Small intestine (tissue), 7 donors: Measurements from ENCODE around the gene ADGRD1. TPM values are rescaled to one million over a fixed set of nuclear protein-coding genes. Genes with fewer than 3 reads are reported as not detected.

Source experiments
- DNase-seq, 2 donors: peaks; one replicate each; pipeline versions ENCODE4 v3.0.0 to v3.0.0-alpha.2; 2013
- FAIRE-seq: peaks from 2 replicates; lab custom pipeline; 2012; peaks lifted over from hg19 to GRCh38; lab: Jason Lieb, UNC
- H3K27ac ChIP-seq, 3 donors: one replicate each; pipeline ENCODE4 v1.5.1; 2013; ENCODE audit warnings: low read length in 2 of 3, mild to moderate bottlenecking in 2 of 3, control low read depth in 1 of 3, inconsistent platforms in 1 of 3, low read depth in 1 of 3, moderate library complexity in 1 of 3
- H3K27me3 ChIP-seq, 3 donors: one replicate each; pipeline ENCODE4 v1.6.1; 2013; ENCODE audit warnings: low read length in 3 of 3, inconsistent platforms in 1 of 3; ENCODE audit not compliant: control insufficient read depth in 3 of 3, insufficient read depth in 3 of 3
- H3K36me3 ChIP-seq, 3 donors: one replicate each; pipeline ENCODE4 v1.6.1; 2013; ENCODE audit warnings: low read length in 3 of 3, inconsistent platforms in 1 of 3, low read depth in 1 of 3, mild to moderate bottlenecking in 1 of 3, moderate library complexity in 1 of 3; ENCODE audit not compliant: control insufficient read depth in 3 of 3, insufficient read depth in 2 of 3
- H3K4me1 ChIP-seq, 3 donors: one replicate each; pipeline ENCODE4 v1.6.1; 2013; ENCODE audit warnings: low read length in 2 of 3, inconsistent platforms in 1 of 3, low read depth in 1 of 3, mild to moderate bottlenecking in 1 of 3, moderate library complexity in 1 of 3; ENCODE audit not compliant: control insufficient read depth in 3 of 3, insufficient read depth in 2 of 3
- H3K4me3 ChIP-seq, 3 donors: one replicate each; pipeline ENCODE4 v1.5.1; 2013; ENCODE audit warnings: low read length in 3 of 3, control low read depth in 1 of 3, inconsistent platforms in 1 of 3, low read depth in 1 of 3, mild to moderate bottlenecking in 1 of 3, moderate library complexity in 1 of 3
- H3K9me3 ChIP-seq, 2 donors: one replicate each; pipeline ENCODE4 v1.6.1; 2013; ENCODE audit warnings: low read depth in 1 of 2, low read length in 1 of 2; ENCODE audit not compliant: control insufficient read depth in 2 of 2, insufficient read depth in 1 of 2
- WGBS, 3 donors: extraction: QIAGEN DNeasy Blood & Tissue Kit; methylation state at CpG; one replicate each; pipeline ENCODE4 v1.1.7; 2013; 5-methylcytosine and 5-hydroxymethylcytosine counted together
- polyA plus RNA-seq, 4 donors: library from polyadenylated mRNA; stranded (reverse) in 3 of 4; unstranded in 1 of 4; fragments of 200-250 nt in 3 of 4; fragments of 120-200 nt in 1 of 4; gene quantifications; one replicate each; pipeline versions ENCODE4 v1.2.1 to v1.2.3, GENCODE V29; 2013
- donor health status: healthy with polysubstance abuse.
- donor health status: control.
- donor health status: control.
- donor health status: Bipolar disorder and iron deficiency.
- donor health status: healthy.

The ADGRD1 gene
- polyA plus RNA-seq, 4 donors: 0.54 to 87.7 (median 9.3) TPM; not detected in 1

DNA sequence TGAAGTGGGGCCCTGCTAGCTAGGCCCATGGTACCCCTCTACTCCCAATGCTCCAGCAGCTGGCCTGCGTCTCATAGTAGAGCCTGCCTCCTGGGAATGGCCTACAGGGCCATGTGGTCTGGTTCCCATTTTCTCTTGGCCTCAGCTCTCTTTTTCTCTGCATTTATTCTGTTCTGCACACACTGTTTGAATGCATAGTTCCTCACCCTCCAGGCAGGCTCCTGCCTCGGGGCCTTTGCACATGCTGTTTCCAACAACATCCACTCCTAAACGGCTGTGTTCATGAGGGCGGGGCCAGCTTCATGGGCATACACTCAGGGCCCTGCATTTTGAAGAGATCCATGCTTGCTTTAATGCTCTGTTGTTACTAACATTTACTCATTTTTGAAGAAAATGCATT, 204.0 kb downstream of the ADGRD1 start:
- no peak overlapping the region for H3K27ac ChIP-seq
- DNase-seq: no peak
- 71 to 90% (median 89%) methylated on average over 4 of the region's 4 CpGs for WGBS, 3 donors

DNA sequence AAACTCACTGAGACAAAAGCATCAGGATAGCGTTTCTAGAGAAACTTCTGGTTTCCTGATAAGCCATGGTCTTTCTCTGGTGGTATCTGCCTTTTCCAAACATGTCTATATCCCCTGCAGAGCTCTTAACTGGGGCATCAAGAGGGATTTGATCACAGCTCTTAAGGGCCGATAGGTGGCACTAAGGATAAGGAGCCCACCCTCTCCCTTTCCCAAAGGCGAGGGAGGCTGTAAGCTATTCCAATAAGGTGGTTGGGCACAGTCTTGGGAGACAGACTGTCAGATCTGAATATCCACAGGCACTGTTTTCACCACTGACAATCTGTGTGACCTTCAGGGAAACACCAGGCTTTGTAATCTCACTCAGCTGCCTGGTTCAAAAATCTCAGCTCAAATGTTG, 206.0 kb downstream of the ADGRD1 start:
- DNase-seq: peak in 1 of 2 donors; percentile 1
- Histone ChIP-seq H3K4me1 (no peaks in the 10 kb centered on the region), H3K27ac (no peak overlapping the region), H3K27me3 (peaks cover 0 to 10% (median 0%) of the 10 kb centered on the region in 3 donors), H3K36me3 (no peaks in the 10 kb centered on the region), H3K4me3 (no peak overlapping the region), H3K9me3 (no peaks in the 10 kb centered on the region)
- 35 to 46% (median 43%) methylated on average over 3 of the region's 3 CpGs for whole genome bisulfite sequencing, 3 donors
- FAIRE-seq: no peak

More for the DNA sequence above, 204.0 kb downstream of the ADGRD1 start:
- H3K36me3 ChIP-seq: no peaks in the 10 kb centered on the region
- no peaks in the 10 kb centered on the region for H3K9me3 ChIP-seq
- peaks cover 0 to 9% (median 0%) of the 10 kb centered on the region in 3 donors for H3K27me3 ChIP-seq
- no peak overlapping the region for H3K4me3 ChIP-seq
- no peak for FAIRE-seq
- H3K4me1 ChIP-seq: no peaks in the 10 kb centered on the region

DNA sequence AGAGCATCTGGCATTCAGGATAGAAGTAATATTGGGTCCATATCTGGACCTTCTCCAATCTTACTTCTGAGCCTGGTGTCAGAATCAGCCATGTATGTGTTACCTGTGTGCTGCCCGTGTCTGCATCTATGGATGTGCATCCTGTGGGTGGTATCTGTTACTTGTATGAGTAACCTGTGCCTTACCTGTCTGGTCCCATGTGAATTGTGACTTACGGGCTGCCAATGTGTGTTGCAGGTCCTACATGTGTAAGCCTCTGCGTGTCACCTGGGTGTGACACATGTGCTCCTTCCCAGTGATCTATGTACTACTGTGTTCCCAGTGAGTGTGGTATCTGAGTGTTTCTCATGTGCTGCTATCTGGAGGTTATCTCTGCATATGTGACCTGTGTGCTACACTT, 208.4 kb downstream of the ADGRD1 start:
- Histone ChIP-seq H3K4me3 (no peak overlapping the region), H3K9me3 (no peaks in the 10 kb centered on the region), H3K27ac (no peak overlapping the region), H3K4me1 (no peaks in the 10 kb centered on the region), H3K27me3 (peaks cover 0 to 10% (median 0%) of the 10 kb centered on the region in 3 donors), H3K36me3 (no peaks in the 10 kb centered on the region)
- FAIRE-seq (no peak), DNase-seq (no peak)
- WGBS, 3 donors: 85 to 88% (median 85%) methylated on average over 3 of the region's 3 CpGs

DNA sequence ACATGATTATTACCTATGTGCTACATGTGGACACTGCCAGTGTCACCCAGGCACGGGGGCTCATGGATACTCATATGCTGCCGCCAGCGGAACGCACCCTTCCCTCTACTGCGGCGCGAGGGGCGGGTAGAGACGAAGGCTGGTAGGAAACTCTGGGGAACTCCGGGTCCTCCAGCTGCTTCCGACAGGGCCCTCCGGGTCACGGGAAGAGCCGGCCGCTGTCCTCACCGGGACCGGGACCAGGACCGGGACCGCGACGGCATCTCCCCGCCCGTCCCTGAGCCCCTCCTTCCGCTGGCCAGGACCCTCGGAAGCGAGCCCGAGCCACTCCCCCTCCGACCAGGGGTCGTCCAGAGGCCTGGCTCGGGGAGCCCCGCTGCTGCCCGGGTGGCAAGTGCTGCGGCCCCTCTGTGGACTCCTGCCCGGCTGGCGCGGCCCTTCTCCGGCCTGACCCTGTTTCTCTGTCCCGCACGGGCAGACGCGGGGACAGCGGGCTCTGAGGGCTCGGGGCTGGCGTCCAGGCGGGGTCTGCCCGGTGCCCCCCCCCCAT, 209.6 kb downstream of the ADGRD1 start:
- no peaks in the 10 kb centered on the region for H3K36me3 ChIP-seq
- H3K27ac ChIP-seq: no peak overlapping the region
- H3K9me3 ChIP-seq: no peaks in the 10 kb centered on the region
- no peak overlapping the region for H3K4me3 ChIP-seq
- WGBS, 3 donors: 80 to 90% (median 88%) methylated on average over 30 to 46 of the region's 46 CpGs
- DNase-seq: no peak
- H3K27me3 ChIP-seq: peaks cover 0 to 10% (median 0%) of the 10 kb centered on the region in 3 donors
- FAIRE-seq: no peak
- no peaks in the 10 kb centered on the region for H3K4me1 ChIP-seq

DNA sequence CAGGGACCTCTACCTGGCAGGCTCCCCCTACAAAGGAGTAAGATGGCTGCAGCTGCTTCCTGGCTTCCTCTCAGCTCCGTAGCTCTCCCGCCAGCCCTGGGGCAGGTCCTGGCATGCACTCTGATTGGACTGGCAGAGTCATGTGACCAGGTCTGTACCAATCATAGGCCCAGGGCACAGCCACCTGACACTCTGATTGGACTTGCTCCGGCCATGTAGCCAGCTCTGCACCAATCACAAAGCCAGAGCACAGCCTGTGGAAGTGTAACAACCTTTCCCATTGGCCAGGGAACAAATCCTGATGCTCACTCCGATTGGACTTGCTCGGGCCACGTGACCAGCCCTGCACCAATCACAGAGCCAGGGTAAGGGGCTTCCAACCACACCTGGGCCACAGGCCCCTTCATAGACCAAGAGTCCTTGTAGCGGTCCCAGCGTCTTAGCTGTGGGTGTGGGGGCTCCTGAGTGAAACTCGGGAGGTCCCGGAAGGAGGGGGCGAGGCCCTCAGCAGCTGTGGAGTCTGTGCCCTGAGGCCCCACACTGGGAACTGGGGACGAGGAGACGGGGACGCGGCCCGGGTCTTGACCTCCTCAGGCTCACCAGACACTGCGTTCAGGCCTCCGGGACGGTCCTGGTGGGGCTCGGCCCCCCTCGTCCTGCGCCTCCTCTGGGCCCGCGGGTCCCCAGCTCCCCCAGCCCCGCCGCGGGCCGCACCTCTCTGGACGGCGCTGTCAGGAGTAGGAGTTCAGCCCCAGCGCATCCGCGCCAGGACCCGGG, 210.6 kb downstream of the ADGRD1 start:
- Histone ChIP-seq H3K4me1 (no peaks in the 10 kb centered on the region), H3K36me3 (no peaks in the 10 kb centered on the region), H3K27ac (no peak overlapping the region), H3K4me3 (no peak overlapping the region), H3K27me3 (peaks cover 0 to 10% (median 0%) of the 10 kb centered on the region in 3 donors), H3K9me3 (no peaks in the 10 kb centered on the region)
- 94 to 96% (median 96%) methylated on average over 18 to 26 of the region's 34 CpGs for WGBS, 3 donors
- FAIRE-seq (no peak), DNase-seq (no peak)

DNA sequence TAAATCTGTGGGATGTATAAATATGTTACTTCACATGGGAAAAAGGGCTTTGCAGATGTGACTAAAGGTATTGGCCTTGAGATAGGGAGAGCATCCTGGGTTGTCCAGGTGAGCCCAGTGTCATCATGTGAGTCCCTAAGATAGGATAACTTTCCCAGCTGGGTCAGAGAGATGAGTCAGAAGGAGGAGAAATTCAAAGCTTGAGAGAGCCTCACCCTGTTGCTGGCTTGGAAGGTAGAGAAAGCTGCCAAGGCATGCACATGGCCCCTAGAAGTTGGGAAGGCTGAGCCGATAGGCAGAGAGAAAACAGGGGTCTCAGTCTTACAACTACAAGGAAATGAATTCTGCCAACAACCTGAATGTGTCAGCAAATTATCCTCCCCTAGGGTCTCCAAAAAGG, 213.0 kb downstream of the ADGRD1 start:
- peaks cover 0 to 9% (median 0%) of the 10 kb centered on the region in 3 donors for H3K27me3 ChIP-seq
- no peaks in the 10 kb centered on the region for H3K4me1 ChIP-seq
- H3K9me3 ChIP-seq: no peaks in the 10 kb centered on the region
- no peak for FAIRE-seq
- WGBS, 3 donors: 72 to 90% (median 84%) methylated on average over 1 of the region's 1 CpG
- no peaks in the 10 kb centered on the region for H3K36me3 ChIP-seq
- H3K27ac ChIP-seq: no peak overlapping the region
- no peak for DNase-seq
- no peak overlapping the region for H3K4me3 ChIP-seq

DNA sequence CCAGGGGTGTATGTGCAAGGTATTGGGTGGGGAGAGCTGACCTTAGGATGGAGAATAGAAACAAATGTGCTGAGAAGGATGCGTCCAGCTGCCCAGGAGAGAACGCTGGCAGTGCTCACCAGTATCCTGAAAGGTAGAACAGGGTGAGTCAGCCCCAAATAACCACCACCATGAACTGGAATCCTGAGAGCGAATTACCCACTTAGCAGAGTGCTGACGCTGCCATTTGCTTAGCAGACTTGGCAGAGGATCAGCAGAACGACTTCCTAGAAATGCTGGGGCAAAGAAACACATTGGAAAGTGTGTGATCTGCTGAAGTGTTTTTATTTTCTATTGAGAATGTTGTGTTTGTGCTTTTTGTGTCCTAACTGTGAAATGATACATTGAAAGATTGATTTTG, 213.6 kb downstream of the ADGRD1 start:
- FAIRE-seq (no peak), DNase-seq (no peak)
- peaks cover 0 to 4% (median 0%) of the 10 kb centered on the region in 3 donors for H3K27me3 ChIP-seq
- no peaks in the 10 kb centered on the region for H3K4me1 ChIP-seq
- no peaks in the 10 kb centered on the region for H3K9me3 ChIP-seq
- H3K4me3 ChIP-seq: no peak overlapping the region
- no peak overlapping the region for H3K27ac ChIP-seq
- H3K36me3 ChIP-seq: no peaks in the 10 kb centered on the region
- 33 to 47% (median 40%) methylated on average over 5 of the region's 5 CpGs for WGBS, 3 donors

DNA sequence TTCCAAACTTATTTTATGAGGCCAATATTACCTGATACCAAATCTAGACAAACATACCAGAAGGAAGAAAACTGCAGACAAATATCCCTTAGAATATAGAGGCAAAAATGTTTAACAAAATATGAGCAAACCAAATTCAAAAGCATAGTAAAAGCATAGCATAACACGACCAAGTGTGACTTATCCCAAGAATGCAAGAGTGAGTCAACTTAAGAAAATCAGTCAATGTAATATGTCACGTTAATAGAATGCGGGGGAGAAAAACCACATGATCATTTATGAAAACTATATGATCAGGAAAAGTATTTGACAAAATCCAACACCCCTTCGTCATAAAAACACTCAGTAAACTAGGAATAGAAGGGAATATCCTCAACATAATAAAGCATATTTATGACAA, 217.3 kb downstream of the ADGRD1 start:
- no peak overlapping the region for H3K4me3 ChIP-seq
- H3K27ac ChIP-seq: no peak overlapping the region
- no peaks in the 10 kb centered on the region for H3K36me3 ChIP-seq
- DNase-seq (no peak), FAIRE-seq (no peak)
- WGBS, 3 donors: 55 to 63% (median 61%) methylated on average over 4 of the region's 4 CpGs
- H3K4me1 ChIP-seq: no peaks in the 10 kb centered on the region
- H3K9me3 ChIP-seq: peaks cover 0 to 2% of the 10 kb centered on the region in 2 donors
- H3K27me3 ChIP-seq: peaks cover 0 to 1% (median 0%) of the 10 kb centered on the region in 3 donors
